ENCODE measurements around the gene RSPO4. TPM values are rescaled to one million over a fixed set of nuclear protein-coding genes. Genes with fewer than 3 reads are reported as not detected.

The RSPO4 gene
- total RNA-seq, 1 donor from 2014 or later, result 0.11 TPM

DNA sequence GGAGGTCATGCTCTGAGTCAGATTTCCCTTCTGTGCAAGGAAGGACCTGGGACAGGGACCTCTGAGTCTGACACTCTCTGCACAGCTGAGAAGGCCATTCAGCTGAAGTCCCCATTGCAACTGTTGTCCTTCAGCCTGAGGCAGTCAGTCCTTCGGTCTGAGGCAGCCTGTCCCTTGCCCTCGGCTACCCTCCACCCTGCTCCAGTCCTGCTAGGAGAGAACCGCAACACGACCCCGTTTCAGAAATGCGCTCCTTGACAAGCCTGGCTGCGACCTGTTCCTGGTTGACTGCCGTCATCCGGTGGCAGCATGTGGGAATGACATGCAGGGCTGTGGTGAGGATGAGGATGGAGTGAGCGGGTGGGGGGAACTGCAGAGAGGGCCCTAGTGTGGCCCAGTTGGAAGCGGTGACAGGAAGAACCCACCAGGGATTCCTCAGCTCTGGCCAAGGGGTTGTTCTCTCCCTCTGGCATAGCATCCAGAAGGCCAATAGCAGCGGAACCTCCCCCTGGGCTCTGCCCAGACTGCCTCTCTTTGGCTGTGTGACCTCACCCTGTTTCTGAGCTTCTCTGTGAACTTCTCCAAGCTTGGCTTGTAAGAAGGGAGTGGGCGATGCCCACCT lies 45.7 kb downstream of the RSPO4 start:
- ATAC-seq (ENCODE audit: low read depth), result peak; percentile 90
- H3K4me1 Mint-ChIP-seq, result peaks cover 2% of the 10 kb centered on the region
- peak; percentile 71 for DNase-seq
- H3K27me3 Mint-ChIP-seq, result peaks cover 21% of the 10 kb centered on the region
- H3K36me3 Mint-ChIP-seq (ENCODE audit: low read depth), result no peaks in the 10 kb centered on the region
- no peak overlapping the region for H3K27ac Mint-ChIP-seq
- no peaks in the 10 kb centered on the region for H3K9me3 Mint-ChIP-seq
- ChIA-PET CTCF (interaction anchor here (0.6 to 6.2 kb wide), 17 partner anchors 10 to 257 kb away, joined by 3 to 222 read pairs (median 4); partner anchors contain the start of gene FAM110A), POLR2A (interaction anchor here (2.0 kb wide), 1 partner anchor 138 kb away, joined by 5 read pairs; no protein-coding TSS in a partner anchor)
- TF ChIP-seq, protein P1, sequence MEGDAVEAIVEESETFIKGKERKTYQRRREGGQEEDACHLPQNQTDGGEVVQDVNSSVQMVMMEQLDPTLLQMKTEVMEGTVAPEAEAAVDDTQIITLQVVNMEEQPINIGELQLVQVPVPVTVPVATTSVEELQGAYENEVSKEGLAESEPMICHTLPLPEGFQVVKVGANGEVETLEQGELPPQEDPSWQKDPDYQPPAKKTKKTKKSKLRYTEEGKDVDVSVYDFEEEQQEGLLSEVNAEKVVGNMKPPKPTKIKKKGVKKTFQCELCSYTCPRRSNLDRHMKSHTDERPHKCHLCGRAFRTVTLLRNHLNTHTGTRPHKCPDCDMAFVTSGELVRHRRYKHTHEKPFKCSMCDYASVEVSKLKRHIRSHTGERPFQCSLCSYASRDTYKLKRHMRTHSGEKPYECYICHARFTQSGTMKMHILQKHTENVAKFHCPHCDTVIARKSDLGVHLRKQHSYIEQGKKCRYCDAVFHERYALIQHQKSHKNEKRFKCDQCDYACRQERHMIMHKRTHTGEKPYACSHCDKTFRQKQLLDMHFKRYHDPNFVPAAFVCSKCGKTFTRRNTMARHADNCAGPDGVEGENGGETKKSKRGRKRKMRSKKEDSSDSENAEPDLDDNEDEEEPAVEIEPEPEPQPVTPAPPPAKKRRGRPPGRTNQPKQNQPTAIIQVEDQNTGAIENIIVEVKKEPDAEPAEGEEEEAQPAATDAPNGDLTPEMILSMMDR (IDR thresholded peaks at IDR 0.05), result peak; percentile 49
- intact Hi-C loops (cut with micrococcal nuclease), result loop anchor here (1.0 kb wide), 3 partner anchors 140 to 257 kb away; no protein-coding TSS in a partner anchor
- H3K4me3 Mint-ChIP-seq, result no peak overlapping the region

DNA sequence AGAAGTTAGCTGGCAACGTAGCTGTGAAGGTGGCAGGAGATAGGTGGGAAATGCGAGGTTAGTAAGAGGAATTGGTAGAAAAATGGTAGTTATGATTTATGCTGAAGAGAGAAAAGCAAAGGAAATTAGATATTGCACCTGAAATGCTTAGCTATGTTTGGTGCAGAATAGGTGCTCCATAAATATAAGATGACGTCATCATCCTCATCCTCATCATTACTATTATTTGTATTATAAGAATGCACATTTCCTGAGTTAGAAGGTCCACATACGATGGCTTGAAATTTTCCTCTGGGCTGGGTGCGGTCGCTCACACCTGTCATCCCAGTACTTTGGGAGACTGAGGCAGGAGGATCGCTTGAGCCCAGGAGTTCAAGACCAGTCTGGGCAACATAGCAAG lies 46.5 kb downstream of the RSPO4 start:
- ChIA-PET POLR2A (interaction anchor here (2.0 kb wide), 1 partner anchor 137 kb away, joined by 5 read pairs; no protein-coding TSS in a partner anchor), CTCF (interaction anchor here (0.7 to 6.2 kb wide), 15 partner anchors 9 to 258 kb away, joined by 3 to 222 read pairs (median 4); partner anchors contain the start of gene FAM110A)
- H3K4me3 Mint-ChIP-seq, result no peak overlapping the region
- H3K4me1 Mint-ChIP-seq, result peaks cover 2% of the 10 kb centered on the region
- TF ChIP-seq, protein P1 (IDR thresholded peaks at IDR 0.05), result no peak
- H3K36me3 Mint-ChIP-seq (ENCODE audit: low read depth), result no peaks in the 10 kb centered on the region
- no peaks in the 10 kb centered on the region for H3K9me3 Mint-ChIP-seq
- ATAC-seq (ENCODE audit: low read depth) (no peak), DNase-seq (no peak)
- peaks cover 21% of the 10 kb centered on the region for H3K27me3 Mint-ChIP-seq
- intact Hi-C loops (cut with micrococcal nuclease), result loop anchor here (1.0 kb wide), 3 partner anchors 139 to 258 kb away; no protein-coding TSS in a partner anchor
- H3K27ac Mint-ChIP-seq, result no peak overlapping the region

DNA sequence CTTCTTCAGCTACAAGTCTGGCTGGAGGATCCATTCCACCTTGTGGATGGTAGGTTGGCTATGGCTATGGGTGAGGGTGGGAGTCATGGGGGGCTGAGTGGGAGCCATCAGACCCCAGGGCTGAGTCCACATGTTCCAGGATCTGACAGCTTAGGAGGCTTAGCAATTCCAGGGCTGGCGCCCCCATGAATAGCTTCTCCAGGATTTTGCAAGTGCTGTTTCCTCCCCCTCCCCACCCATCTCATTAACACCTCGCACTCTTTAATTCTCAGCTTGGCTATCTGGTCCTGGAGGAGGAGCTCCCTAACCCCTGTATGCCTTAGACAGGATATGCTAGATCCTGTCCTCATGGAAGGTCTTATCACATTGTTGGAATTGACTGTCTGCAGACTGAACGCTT lies 47.0 kb downstream of the RSPO4 start:
- intact Hi-C loops (cut with micrococcal nuclease), result no loop called here
- H3K9me3 Mint-ChIP-seq, result no peaks in the 10 kb centered on the region

DNA sequence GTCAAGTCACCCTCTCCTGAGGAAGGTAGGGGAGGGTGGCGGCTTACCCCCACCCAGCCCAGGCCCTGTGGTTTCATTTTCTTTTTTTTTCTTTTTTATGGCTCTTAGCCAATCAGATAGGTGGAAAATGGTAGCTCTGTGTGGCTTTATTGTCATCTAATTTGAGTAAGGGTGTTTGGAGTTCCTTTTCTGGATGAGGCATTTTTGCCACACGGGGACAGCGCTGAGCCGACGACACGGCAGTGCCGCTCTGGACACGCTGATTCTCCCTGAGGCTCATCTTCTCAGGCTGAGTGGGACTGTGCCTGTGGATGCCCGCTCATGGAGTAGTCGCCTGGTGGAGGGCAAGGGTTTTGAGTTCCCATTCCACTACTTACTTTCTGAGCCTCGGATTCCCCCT lies 48.4 kb downstream of the RSPO4 start:
- TF ChIP-seq, protein P1 (IDR thresholded peaks at IDR 0.05), result no peak
- H3K9me3 Mint-ChIP-seq, result no peaks in the 10 kb centered on the region
- H3K4me1 Mint-ChIP-seq, result peaks cover 2% of the 10 kb centered on the region
- no peak overlapping the region for H3K4me3 Mint-ChIP-seq
- H3K27ac Mint-ChIP-seq, result no peak overlapping the region
- ChIA-PET POLR2A (no interaction called here), CTCF (no interaction called here)
- DNase-seq (no peak), ATAC-seq (ENCODE audit: low read depth) (no peak)
- intact Hi-C loops (cut with micrococcal nuclease), result no loop called here
- H3K36me3 Mint-ChIP-seq (ENCODE audit: low read depth), result no peaks in the 10 kb centered on the region
- H3K27me3 Mint-ChIP-seq, result peaks cover 25% of the 10 kb centered on the region

More for the DNA sequence above, 47.0 kb downstream of the RSPO4 start:
- ATAC-seq (ENCODE audit: low read depth), result no peak
- Mint-ChIP-seq H3K27me3 (peaks cover 22% of the 10 kb centered on the region), H3K4me3 (no peak overlapping the region), H3K27ac (no peak overlapping the region), H3K36me3 (ENCODE audit: low read depth) (no peaks in the 10 kb centered on the region), H3K4me1 (peaks cover 2% of the 10 kb centered on the region)
- TF ChIP-seq, protein P1 (IDR thresholded peaks at IDR 0.05), result no peak
- ChIA-PET POLR2A (interaction anchor here (2.0 kb wide), 1 partner anchor 136 kb away, joined by 5 read pairs; no protein-coding TSS in a partner anchor), CTCF (interaction anchor here (1.0 to 6.2 kb wide), 9 partner anchors 9 to 257 kb away, joined by 3 to 222 read pairs (median 5); partner anchors contain the start of gene FAM110A)
- DNase-seq, result no peak

DNA sequence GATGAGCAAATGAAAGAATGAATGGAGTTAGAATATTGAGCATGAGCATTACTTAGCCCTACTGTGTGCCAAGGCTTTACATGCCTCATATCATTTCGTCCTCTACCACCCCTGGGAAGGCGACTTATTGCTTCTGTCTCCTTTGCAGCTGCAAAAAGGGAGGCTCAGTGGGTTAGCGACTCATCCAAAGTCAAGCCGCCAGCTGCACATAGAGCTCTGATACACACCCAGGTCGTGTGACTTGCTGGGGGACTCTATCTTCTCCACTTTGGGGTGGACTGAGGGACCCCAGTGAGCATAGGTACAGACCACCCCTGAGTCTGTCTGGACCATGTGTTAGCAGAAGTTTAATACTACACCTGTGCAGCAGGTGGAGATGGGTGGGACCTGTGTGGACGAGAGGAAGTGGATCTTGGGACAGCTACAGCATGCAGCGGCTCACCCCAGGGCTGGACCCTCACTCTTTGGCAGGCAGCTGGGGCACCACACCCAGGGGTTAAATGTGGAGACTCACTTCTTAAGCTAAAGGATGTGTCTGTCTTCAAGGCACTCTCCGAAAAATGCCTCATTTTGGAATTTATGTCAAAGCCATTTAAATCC lies 49.8 kb downstream of the RSPO4 start:
- ATAC-seq (ENCODE audit: low read depth) (no peak), DNase-seq (no peak)
- no peaks in the 10 kb centered on the region for H3K36me3 Mint-ChIP-seq (ENCODE audit: low read depth)
- H3K4me3 Mint-ChIP-seq, result no peak overlapping the region
- peaks cover 2% of the 10 kb centered on the region for H3K4me1 Mint-ChIP-seq
- intact Hi-C loops (cut with micrococcal nuclease), result no loop called here
- POLR2A ChIA-PET, result no interaction called here
- H3K27me3 Mint-ChIP-seq, result peaks cover 30% of the 10 kb centered on the region
- H3K9me3 Mint-ChIP-seq, result no peaks in the 10 kb centered on the region
- H3K27ac Mint-ChIP-seq, result no peak overlapping the region
- CTCF ChIA-PET, result interaction anchor here (1.4 kb wide), 1 partner anchor 137 kb away, joined by 4 read pairs; no protein-coding TSS in a partner anchor
- TF ChIP-seq, protein P1 (IDR thresholded peaks at IDR 0.05), result no peak

All from activated B cell treated with CpG ODN at 0.5 μM for 24 hours (primary cell).